ENCODE data around the gene DDAH1.

GRCh38 chr1:85330214-85330631, 134.7 kb downstream of the DDAH1 start:
- TF ChIP-seq CTCF (conservative IDR thresholded peaks at IDR 0.05), result no peak
- no peak for TF ChIP-seq ZFX (IDR thresholded peaks at IDR 0.05)
